HG03159 (cell line): Measurements from ENCODE around the gene TXNDC5.
A peak's percentile ranks its signal among the peaks of the same experiment; 100 is the strongest.

Experiments used
- ATAC-seq: cut with Tn5 transposase; IDR thresholded peaks from one replicate; pipeline ENCODE4 v1.9.1; 2021; ENCODE audit warnings: mild to moderate bottlenecking, moderate library complexity; ENCODE audit not compliant: unreplicated experiment

The TXNDC5 gene

GRCh38 chr6:7910654-7911344 is at the start of gene TXNDC5:
Gene TXNDC5, minus strand, starts transcription at chr6:7910788. Its CDS starts 12 bp downstream, at chr6:7910776.
- ATAC-seq: peak; percentile 54

- ATAC-seq: no peak
Observed at GRCh38 chr6:7960141-7960540, 49.6 kb upstream of the TXNDC5 start.

- no peak for ATAC-seq
Observed at GRCh38 chr6:7959453-7959852, 48.9 kb upstream of the TXNDC5 start.

- no peak for ATAC-seq
Observed at GRCh38 chr6:7958464-7958863, 47.9 kb upstream of the TXNDC5 start.

- ATAC-seq: no peak
Observed at GRCh38 chr6:7956257-7956656, 45.7 kb upstream of the TXNDC5 start.

- no peak for ATAC-seq
Observed at GRCh38 chr6:7954477-7955200, 44.1 kb upstream of the TXNDC5 start.

- no peak for ATAC-seq
Observed at GRCh38 chr6:7953753-7954152, 43.2 kb upstream of the TXNDC5 start.

GRCh38 chr6:7939864-7940228 is 29.3 kb upstream of the TXNDC5 start:
- no peak for ATAC-seq

GRCh38 chr6:7939184-7939863 is 28.7 kb upstream of the TXNDC5 start:
- ATAC-seq: peak; percentile 3

- ATAC-seq: peak; percentile 51
Observed at GRCh38 chr6:7938562-7939183, 28.1 kb upstream of the TXNDC5 start.

GRCh38 chr6:7933794-7934193 is 23.2 kb upstream of the TXNDC5 start:
- peak; percentile 92 for ATAC-seq

GRCh38 chr6:7932625-7933024 is 22.0 kb upstream of the TXNDC5 start:
- ATAC-seq: no peak

- ATAC-seq: no peak
Observed at GRCh38 chr6:7924867-7925266, 14.3 kb upstream of the TXNDC5 start.

- no peak for ATAC-seq
Observed at GRCh38 chr6:7922596-7922995, 12.0 kb upstream of the TXNDC5 start.

- ATAC-seq: no peak
Observed at GRCh38 chr6:7921632-7922092, 11.1 kb upstream of the TXNDC5 start.

GRCh38 chr6:7921046-7921445 is 10.5 kb upstream of the TXNDC5 start:
- ATAC-seq: no peak

- no peak for ATAC-seq
Observed at GRCh38 chr6:7920425-7920824, 9.8 kb upstream of the TXNDC5 start.

- ATAC-seq: no peak
Observed at GRCh38 chr6:7919871-7920270, 9.3 kb upstream of the TXNDC5 start.

GRCh38 chr6:7918403-7918802 is 7.8 kb upstream of the TXNDC5 start:
- ATAC-seq: no peak

GRCh38 chr6:7917729-7918128 is 7.1 kb upstream of the TXNDC5 start:
- no peak for ATAC-seq

- ATAC-seq: peak; percentile 88
Observed at GRCh38 chr6:7916959-7917358, 6.4 kb upstream of the TXNDC5 start.
